NCI-H2029 treated with DMSO at 0.1 percent for 48 hours (cell line): ENCODE data around the gene SMIM1.
"Not testable (repeated sequence)": the region's sequence is repeated elsewhere in the genome, so short reads cannot be mapped to it uniquely, and the experiment has no call there.

Experiments used
- DNase-seq: peaks from one replicate; lab custom pipeline; 2025; lab: John Stamatoyannopoulos, UW

The SMIM1 gene

GRCh38 chr1:3736708-3737107 is 35.8 kb upstream of the SMIM1 start:
- no peak for DNase-seq

DNA sequence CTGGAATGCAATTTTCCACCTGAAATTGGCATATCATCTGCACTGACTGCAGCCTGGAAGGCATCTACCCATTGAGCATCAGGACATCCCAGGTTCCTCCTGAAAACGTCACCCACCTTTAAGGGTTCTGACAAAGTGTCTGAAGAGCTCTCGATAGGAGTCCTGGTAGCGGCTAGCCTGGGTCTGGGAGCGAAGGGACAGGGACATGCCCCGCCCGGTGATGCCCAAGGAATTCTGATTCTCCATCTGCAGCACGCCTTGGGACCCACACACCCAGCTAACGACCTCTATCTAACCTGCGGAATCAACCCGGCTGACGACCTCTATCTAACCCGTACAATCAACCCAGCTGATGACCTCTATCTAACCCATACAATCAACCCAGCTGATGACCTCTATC is 33.6 kb upstream of the SMIM1 start:
- DNase-seq = no peak

GRCh38 chr1:3740042-3740441 is 32.5 kb upstream of the SMIM1 start:
- DNase-seq = no peak

GRCh38 chr1:3740752-3741151 is 31.8 kb upstream of the SMIM1 start:
- no peak for DNase-seq

GRCh38 chr1:3741566-3742438 is 30.7 kb upstream of the SMIM1 start:
- DNase-seq = no peak

DNA sequence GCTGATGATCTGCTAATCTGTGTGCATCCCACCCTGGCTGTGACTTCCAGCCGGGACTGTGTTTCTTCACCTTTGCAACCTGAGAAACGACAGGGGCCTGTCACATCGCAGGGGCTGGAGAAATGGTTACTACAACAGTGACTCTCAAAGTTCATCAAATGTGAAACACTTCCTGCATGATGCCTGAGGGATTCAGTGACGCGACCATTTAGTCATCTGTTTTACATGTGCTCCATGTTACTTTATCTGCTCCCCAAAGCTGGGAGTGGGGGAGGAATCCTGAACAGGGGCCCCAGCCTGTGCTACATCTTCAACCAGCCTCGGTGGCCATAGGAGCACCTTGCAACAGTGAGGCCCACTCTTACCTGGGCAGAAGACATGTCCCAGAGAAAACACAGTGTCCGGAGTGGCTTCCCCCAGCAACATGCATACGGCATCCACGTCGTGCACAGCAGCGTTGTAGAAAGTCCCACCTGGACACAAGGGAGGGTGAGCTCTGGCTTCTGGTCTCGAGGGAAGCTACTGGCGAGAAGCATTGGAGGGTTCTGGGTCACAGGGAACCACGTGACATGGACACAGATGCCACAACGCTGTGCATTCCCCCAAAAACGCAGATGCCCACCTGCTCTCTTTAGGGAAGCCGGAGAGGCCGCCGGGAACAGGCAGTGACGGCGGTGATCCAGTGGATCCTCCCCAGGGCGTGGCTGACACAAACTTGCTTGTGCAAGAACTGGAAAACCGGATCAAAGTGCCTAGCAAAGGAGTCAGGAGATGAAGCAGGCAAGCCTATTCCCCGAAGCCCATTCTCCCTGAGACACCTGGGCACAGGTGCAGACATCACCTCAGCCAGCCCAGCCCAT is 29.9 kb upstream of the SMIM1 start:
- no peak for DNase-seq

GRCh38 chr1:3743421-3743820 is 29.1 kb upstream of the SMIM1 start:
- no peak for DNase-seq

GRCh38 chr1:3743826-3744225 is 28.7 kb upstream of the SMIM1 start:
- no peak for DNase-seq

GRCh38 chr1:3744646-3745045 is 27.9 kb upstream of the SMIM1 start:
- DNase-seq = no peak

DNA sequence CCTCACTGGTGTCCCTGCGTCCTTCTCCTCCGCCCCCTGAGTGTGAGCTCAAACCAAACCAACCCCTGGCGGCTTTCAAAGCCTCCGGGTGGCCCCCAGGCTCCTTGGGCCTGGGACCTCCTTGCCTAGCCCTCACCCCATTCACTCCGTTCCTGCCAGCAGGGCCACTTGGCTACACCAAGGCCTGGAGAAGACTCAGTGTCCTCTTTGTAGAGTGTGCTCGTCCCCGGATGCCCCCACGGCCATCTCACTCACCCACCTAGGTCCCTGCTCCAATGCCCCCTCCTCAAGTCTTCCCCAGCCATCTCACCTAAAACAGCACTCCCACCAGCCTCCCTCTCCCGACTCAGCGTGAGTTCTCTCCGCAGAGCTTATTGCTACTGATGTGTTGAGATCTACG is 27.5 kb upstream of the SMIM1 start:
- DNase-seq = no peak

- no peak for DNase-seq
These were observed 26.8 kb upstream of the SMIM1 start for GRCh38 chr1:3745590-3746381.

- no peak for DNase-seq
These were observed 26.1 kb upstream of the SMIM1 start for GRCh38 chr1:3746389-3746829.

GRCh38 chr1:3746830-3747521 is 25.6 kb upstream of the SMIM1 start:
- no peak for DNase-seq

GRCh38 chr1:3747522-3747848 is 25.1 kb upstream of the SMIM1 start:
- no peak for DNase-seq

GRCh38 chr1:3747903-3748302 is 24.6 kb upstream of the SMIM1 start:
- no peak for DNase-seq

DNA sequence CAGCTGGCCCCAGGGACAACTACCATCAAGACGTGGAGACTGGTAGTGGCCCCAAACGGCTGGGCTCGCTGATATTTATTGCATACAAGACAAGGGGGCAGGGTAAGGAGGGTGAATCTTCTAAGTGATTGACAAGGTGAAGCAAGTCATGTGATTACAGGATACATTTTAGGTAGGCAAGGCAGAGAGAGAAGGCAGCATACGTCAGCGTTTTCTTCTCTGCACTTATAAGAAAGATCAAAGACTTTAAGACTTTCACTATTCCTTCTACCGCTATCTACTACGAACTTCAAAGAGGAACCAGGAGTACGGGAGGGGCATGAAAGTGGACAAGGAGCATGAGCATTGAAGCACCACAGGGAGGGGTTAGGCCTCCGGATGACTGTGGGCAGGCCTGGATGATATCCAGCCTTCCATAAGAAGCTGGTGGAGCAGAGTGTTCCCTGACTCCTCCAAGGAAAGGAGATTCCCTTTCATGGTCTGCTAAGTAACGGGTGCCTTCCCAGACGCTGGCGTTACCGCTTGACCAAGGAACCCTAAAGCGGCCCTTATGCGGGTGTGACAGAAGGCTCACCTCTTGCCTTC is 24.1 kb upstream of the SMIM1 start:
- not testable (repeated sequence) for DNase-seq

DNA sequence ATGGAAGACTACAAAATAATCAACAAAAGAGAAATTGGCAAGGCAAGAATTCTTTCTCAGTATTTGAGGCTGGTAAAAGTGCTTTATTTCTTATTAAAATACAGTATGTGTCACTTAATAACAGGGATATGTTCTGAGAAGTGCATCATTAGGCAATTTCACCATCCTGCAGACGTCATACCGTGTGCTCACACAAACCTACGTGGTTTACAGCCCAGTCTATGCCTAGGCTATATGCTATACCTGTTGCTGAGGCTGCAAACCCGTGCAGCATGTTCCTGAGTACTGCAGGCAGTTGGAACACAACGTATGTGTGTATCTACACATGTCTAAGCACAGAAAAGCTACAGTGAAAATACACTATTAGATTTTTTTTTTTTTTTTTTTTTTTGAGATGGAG is 23.0 kb upstream of the SMIM1 start:
- no peak for DNase-seq

GRCh38 chr1:3750741-3751140 is 21.8 kb upstream of the SMIM1 start:
- no peak for DNase-seq

DNA sequence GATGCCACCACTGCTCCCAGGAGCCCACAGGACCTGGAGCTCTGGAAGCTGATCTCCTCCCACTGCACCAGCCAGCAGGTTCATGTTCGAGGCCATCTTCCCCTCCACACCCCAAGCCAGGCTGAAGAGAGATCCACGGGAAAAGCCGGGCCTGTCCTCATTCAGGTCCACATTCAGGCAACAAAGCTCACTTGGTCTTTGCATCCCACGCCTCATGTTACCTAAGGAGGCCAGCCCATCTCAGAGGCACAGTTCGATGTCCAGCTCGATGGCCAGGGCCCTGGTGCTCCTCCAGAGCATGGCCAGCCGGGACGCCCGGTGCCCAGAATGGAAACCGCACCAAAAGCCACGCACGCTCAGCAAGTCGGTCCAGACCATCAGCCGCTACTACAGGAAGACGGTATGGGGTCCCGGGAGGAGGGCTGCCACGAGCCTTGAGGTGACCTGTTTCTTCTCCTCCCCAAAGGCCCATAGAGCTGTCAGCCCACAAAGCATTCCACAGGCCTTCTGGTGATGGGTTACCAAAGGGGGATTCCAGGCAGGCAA is 20.1 kb upstream of the SMIM1 start, which contains the start of gene CCDC27:
TSS of gene CCDC27 (plus strand) at position 51 of the 546 bp plus-strand sequence. CDS start at position 83, 32 bp downstream.
- DNase-seq = no peak

GRCh38 chr1:3753656-3754454 is 18.7 kb upstream of the SMIM1 start:
- no peak for DNase-seq
